ENCODE data around the gene TECR.

DNA sequence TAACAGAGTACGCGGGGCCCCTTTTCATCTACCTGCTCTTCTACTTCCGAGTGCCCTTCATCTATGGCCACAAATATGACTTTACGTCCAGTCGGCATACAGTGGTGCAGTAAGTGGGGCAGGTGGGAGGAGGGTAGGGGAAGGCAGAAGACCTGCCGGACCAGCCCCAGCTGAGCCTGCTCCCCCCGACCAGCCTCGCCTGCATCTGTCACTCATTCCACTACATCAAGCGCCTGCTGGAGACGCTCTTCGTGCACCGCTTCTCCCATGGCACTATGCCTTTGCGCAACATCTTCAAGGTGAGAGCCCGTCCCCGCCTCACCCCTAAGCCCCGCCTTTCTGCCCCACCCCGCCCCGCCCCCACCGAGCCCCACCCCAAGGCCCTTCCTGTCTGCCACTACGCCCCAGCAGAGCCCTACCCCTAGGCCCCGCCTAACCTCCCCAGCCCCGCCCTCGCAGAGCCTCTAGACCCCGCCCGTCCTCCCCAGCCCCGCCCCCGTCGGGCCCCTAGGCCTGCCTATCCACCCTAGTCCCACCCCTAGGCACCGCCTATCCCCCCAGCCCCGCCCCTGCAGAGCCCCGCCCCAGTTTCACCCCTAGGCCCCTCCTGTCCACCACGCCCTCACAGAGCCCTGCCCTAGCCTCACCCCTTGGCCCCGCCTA, 34.7 kb downstream of the TECR start:
- TF ChIP-seq, protein P1, sequence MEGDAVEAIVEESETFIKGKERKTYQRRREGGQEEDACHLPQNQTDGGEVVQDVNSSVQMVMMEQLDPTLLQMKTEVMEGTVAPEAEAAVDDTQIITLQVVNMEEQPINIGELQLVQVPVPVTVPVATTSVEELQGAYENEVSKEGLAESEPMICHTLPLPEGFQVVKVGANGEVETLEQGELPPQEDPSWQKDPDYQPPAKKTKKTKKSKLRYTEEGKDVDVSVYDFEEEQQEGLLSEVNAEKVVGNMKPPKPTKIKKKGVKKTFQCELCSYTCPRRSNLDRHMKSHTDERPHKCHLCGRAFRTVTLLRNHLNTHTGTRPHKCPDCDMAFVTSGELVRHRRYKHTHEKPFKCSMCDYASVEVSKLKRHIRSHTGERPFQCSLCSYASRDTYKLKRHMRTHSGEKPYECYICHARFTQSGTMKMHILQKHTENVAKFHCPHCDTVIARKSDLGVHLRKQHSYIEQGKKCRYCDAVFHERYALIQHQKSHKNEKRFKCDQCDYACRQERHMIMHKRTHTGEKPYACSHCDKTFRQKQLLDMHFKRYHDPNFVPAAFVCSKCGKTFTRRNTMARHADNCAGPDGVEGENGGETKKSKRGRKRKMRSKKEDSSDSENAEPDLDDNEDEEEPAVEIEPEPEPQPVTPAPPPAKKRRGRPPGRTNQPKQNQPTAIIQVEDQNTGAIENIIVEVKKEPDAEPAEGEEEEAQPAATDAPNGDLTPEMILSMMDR (conservative IDR thresholded peaks at IDR 0.05; ENCODE audit: low read depth, low read length) = no peak
- no peak for TF ChIP-seq EZH2 (IDR thresholded peaks at IDR 0.05; ENCODE audit: low read length, unreplicated experiment)
- TF ChIP-seq EZH2phosphoT487 (IDR thresholded peaks at IDR 0.05; ENCODE audit: borderline replicate concordance, low read length) = no peak
